SJCRH30 (cell line): ENCODE measurements around the gene FLT3. TPM values are rescaled to one million over a fixed set of nuclear protein-coding genes. Genes with fewer than 3 reads are reported as not detected.
A peak's percentile ranks its signal among the peaks of the same experiment; 100 is the strongest.
"Not testable (repeated sequence)": the region's sequence is repeated elsewhere in the genome, so short reads cannot be mapped to it uniquely, and the experiment has no call there.

Experiments
- DNase-seq, 2 experiments: peaks; one replicate each; pipeline ENCODE4 v3.0.0-alpha.2; 2015 to 2020
- H3K27ac ChIP-seq: fragments of 250-450 bp; sonication (Bioruptor Pico); 2 replicates; pipeline ENCODE4 v1.5.1; 2020; ENCODE audit warnings: mild to moderate bottlenecking, moderate library complexity
- H3K27me3 ChIP-seq: fragments of 250-450 bp; sonication (Bioruptor Pico); 2 replicates; pipeline ENCODE4 v1.5.1; 2020; ENCODE audit warnings: mild to moderate bottlenecking, moderate library complexity
- H3K36me3 ChIP-seq: fragments of 250-450 bp; sonication (Bioruptor Pico); 2 replicates; pipeline ENCODE4 v1.5.1; 2020; ENCODE audit warnings: mild to moderate bottlenecking, moderate library complexity
- H3K4me1 ChIP-seq: fragments of 250-450 bp; sonication (Bioruptor Pico); 2 replicates; pipeline ENCODE4 v1.5.1; 2020; ENCODE audit warnings: mild to moderate bottlenecking, moderate library complexity
- H3K4me3 ChIP-seq: fragments of 250-450 bp; sonication (Bioruptor Pico); 2 replicates; pipeline ENCODE4 v1.5.1; 2020; ENCODE audit warnings: mild to moderate bottlenecking, moderate library complexity
- H3K9me3 ChIP-seq: fragments of 250-450 bp; sonication (Bioruptor Pico); replicated peaks from 2 replicates; pipeline ENCODE4 v1.5.1; 2020; ENCODE audit warnings: mild to moderate bottlenecking, moderate library complexity
- total RNA-seq: library from RNA; depleted of rRNA; stranded (reverse); fragments of >200 nt; shearing (Covaris generic); gene quantifications from 2 replicates; pipeline ENCODE4 v1.2.3, GENCODE V29; 2014

FLT3 gene
- total RNA-seq, 1 experiment from 2014 or later = not detected

GRCh38 chr13:28121224-28121623 lies 20.8 kb upstream of the FLT3 start:
- Histone ChIP-seq H3K36me3 (no peaks in the 10 kb centered on the region), H3K9me3 (no peaks in the 10 kb centered on the region), H3K27ac (no peak overlapping the region), H3K27me3 (no peaks in the 10 kb centered on the region), H3K4me1 (no peaks in the 10 kb centered on the region), H3K4me3 (no peak overlapping the region)
- no peak for DNase-seq

- Histone ChIP-seq H3K27me3 (no peaks in the 10 kb centered on the region), H3K36me3 (no peaks in the 10 kb centered on the region), H3K27ac (no peak overlapping the region), H3K9me3 (no peaks in the 10 kb centered on the region), H3K4me1 (no peaks in the 10 kb centered on the region), H3K4me3 (no peak overlapping the region)
- no peak for DNase-seq
Measured at GRCh38 chr13:28120317-28120716, 19.9 kb upstream of the FLT3 start.

- Histone ChIP-seq H3K4me3 (no peak overlapping the region), H3K4me1 (no peaks in the 10 kb centered on the region), H3K27me3 (no peaks in the 10 kb centered on the region), H3K36me3 (no peaks in the 10 kb centered on the region), H3K27ac (no peak overlapping the region), H3K9me3 (no peaks in the 10 kb centered on the region)
- peak in 1 of 2 experiments; percentile 34 for DNase-seq
Measured at GRCh38 chr13:28117689-28118377, 17.5 kb upstream of the FLT3 start.

GRCh38 chr13:28116736-28117135 lies 16.4 kb upstream of the FLT3 start:
- H3K36me3 ChIP-seq = no peaks in the 10 kb centered on the region
- no peak overlapping the region for H3K27ac ChIP-seq
- no peaks in the 10 kb centered on the region for H3K4me1 ChIP-seq
- H3K9me3 ChIP-seq = no peaks in the 10 kb centered on the region
- H3K27me3 ChIP-seq = no peaks in the 10 kb centered on the region
- no peak for DNase-seq
- H3K4me3 ChIP-seq = no peak overlapping the region

- DNase-seq = no peak
- Histone ChIP-seq H3K27ac (no peak overlapping the region), H3K9me3 (no peaks in the 10 kb centered on the region), H3K4me1 (no peaks in the 10 kb centered on the region), H3K27me3 (no peaks in the 10 kb centered on the region), H3K4me3 (no peak overlapping the region), H3K36me3 (no peaks in the 10 kb centered on the region)
Measured at GRCh38 chr13:28110414-28110813, 10.0 kb upstream of the FLT3 start.

GRCh38 chr13:28106976-28107375 lies 6.6 kb upstream of the FLT3 start:
- Histone ChIP-seq H3K27ac (no peak overlapping the region), H3K27me3 (no peaks in the 10 kb centered on the region), H3K36me3 (no peaks in the 10 kb centered on the region), H3K4me3 (no peak overlapping the region), H3K9me3 (no peaks in the 10 kb centered on the region), H3K4me1 (no peaks in the 10 kb centered on the region)
- no peak for DNase-seq

- not testable (repeated sequence) for H3K9me3 ChIP-seq, H3K4me1 ChIP-seq, H3K27me3 ChIP-seq, H3K36me3 ChIP-seq, H3K4me3 ChIP-seq, DNase-seq, H3K27ac ChIP-seq
Measured at GRCh38 chr13:28101886-28102285, 1.5 kb upstream of the FLT3 start.

GRCh38 chr13:28099396-28100149 lies 803 bp downstream of the FLT3 start:
- Histone ChIP-seq H3K9me3 (no peaks in the 10 kb centered on the region; the same call in 1 of the 2 replicates), H3K4me3 (no peak overlapping the region), H3K36me3 (no peaks in the 10 kb centered on the region), H3K27ac (no peak overlapping the region), H3K4me1 (no peaks in the 10 kb centered on the region), H3K27me3 (peaks cover 14% of the 10 kb centered on the region; the same call in 1 of the 2 replicates)
- DNase-seq = no peak

GRCh38 chr13:28097503-28097902 lies 2.9 kb downstream of the FLT3 start:
- Histone ChIP-seq H3K9me3 (no peaks in the 10 kb centered on the region; the same call in 1 of the 2 replicates), H3K4me3 (no peak overlapping the region), H3K27me3 (peaks cover 14% of the 10 kb centered on the region; the same call in 1 of the 2 replicates), H3K36me3 (no peaks in the 10 kb centered on the region), H3K27ac (no peak overlapping the region), H3K4me1 (no peaks in the 10 kb centered on the region)
- no peak for DNase-seq

- Histone ChIP-seq H3K36me3 (no peaks in the 10 kb centered on the region), H3K9me3 (no peaks in the 10 kb centered on the region), H3K4me3 (no peak overlapping the region), H3K4me1 (no peaks in the 10 kb centered on the region), H3K27me3 (peaks cover 7% of the 10 kb centered on the region; the same call in 1 of the 2 replicates), H3K27ac (no peak overlapping the region)
- DNase-seq = no peak
Measured at GRCh38 chr13:28094306-28094705, 6.1 kb downstream of the FLT3 start.

- H3K9me3 ChIP-seq = no peaks in the 10 kb centered on the region
- H3K27me3 ChIP-seq = peaks cover 7% of the 10 kb centered on the region; the same call in 1 of the 2 replicates
- H3K36me3 ChIP-seq = no peaks in the 10 kb centered on the region
- no peak overlapping the region for H3K27ac ChIP-seq
- DNase-seq = no peak
- H3K4me3 ChIP-seq = no peak overlapping the region
- H3K4me1 ChIP-seq = no peaks in the 10 kb centered on the region
Measured at GRCh38 chr13:28093881-28094280, 6.5 kb downstream of the FLT3 start.

- no peak overlapping the region for H3K27ac ChIP-seq
- H3K4me3 ChIP-seq = no peak overlapping the region
- H3K4me1 ChIP-seq = no peaks in the 10 kb centered on the region
Measured at GRCh38 chr13:28092431-28092830, 7.9 kb downstream of the FLT3 start.

GRCh38 chr13:28089065-28089464 lies 11.3 kb downstream of the FLT3 start:
- no peaks in the 10 kb centered on the region for H3K9me3 ChIP-seq
- DNase-seq = no peak
- H3K27me3 ChIP-seq = no peaks in the 10 kb centered on the region
- H3K36me3 ChIP-seq = no peaks in the 10 kb centered on the region
- no peak overlapping the region for H3K27ac ChIP-seq
- H3K4me3 ChIP-seq = no peak overlapping the region
- H3K4me1 ChIP-seq = no peaks in the 10 kb centered on the region

More at GRCh38 chr13:28092431-28092830, 7.9 kb downstream of the FLT3 start:
- Histone ChIP-seq H3K9me3 (no peaks in the 10 kb centered on the region), H3K27me3 (peaks cover 5% of the 10 kb centered on the region; the same call in 1 of the 2 replicates), H3K36me3 (no peaks in the 10 kb centered on the region)
- DNase-seq = no peak

- H3K36me3 ChIP-seq, H3K4me1 ChIP-seq, H3K27ac ChIP-seq, DNase-seq, H3K9me3 ChIP-seq, H3K4me3 ChIP-seq, H3K27me3 ChIP-seq: not testable (repeated sequence)
Measured at GRCh38 chr13:28077820-28078219, 22.6 kb downstream of the FLT3 start.

- Histone ChIP-seq H3K27me3 (no peaks in the 10 kb centered on the region), H3K27ac (no peak overlapping the region), H3K36me3 (no peaks in the 10 kb centered on the region), H3K9me3 (no peaks in the 10 kb centered on the region), H3K4me3 (no peak overlapping the region), H3K4me1 (no peaks in the 10 kb centered on the region)
- no peak for DNase-seq
Measured at GRCh38 chr13:28077231-28077630, 23.1 kb downstream of the FLT3 start.
